IPS DF 6.9 (cell line): ENCODE results near the gene DSN1.

ENCODE experiments used
- DNase-seq: peaks from one replicate; pipeline ENCODE4 v3.0.0-alpha.2; 2013; ENCODE audit warnings: low read depth, low spot score
- H3K27ac ChIP-seq: one replicate; pipeline ENCODE4 v1.5.1; 2013; ENCODE audit warnings: low read length, control low read depth
- H3K27me3 ChIP-seq: 2 replicates; pipeline ENCODE4 v1.6.1; 2013; ENCODE audit warnings: mild to moderate bottlenecking, low read length; ENCODE audit not compliant: control insufficient read depth, insufficient read depth
- H3K36me3 ChIP-seq: 2 replicates; pipeline ENCODE4 v1.6.1; 2013; ENCODE audit warnings: low read length; ENCODE audit not compliant: control insufficient read depth, insufficient read depth
- H3K4me1 ChIP-seq: 2 replicates; pipeline ENCODE4 v1.6.1; 2013; ENCODE audit warnings: low read length; ENCODE audit not compliant: control insufficient read depth, insufficient read depth
- H3K4me3 ChIP-seq: 2 replicates; pipeline ENCODE4 v1.5.1; 2013; ENCODE audit warnings: mild to moderate bottlenecking, low read length
- H3K9me3 ChIP-seq: 2 replicates; pipeline ENCODE4 v1.6.1; 2013; ENCODE audit warnings: low read length, inconsistent platforms; ENCODE audit not compliant: control insufficient read depth, insufficient read depth
- WGBS: extraction: QIAGEN DNeasy Blood & Tissue Kit; methylation state at CpG from one replicate; pipeline ENCODE4 v1.1.7; 2013; ENCODE audit warnings: mixed read lengths, missing lambda C conversion rate; ENCODE audit not compliant: insufficient read length, insufficient coverage; 5-methylcytosine and 5-hydroxymethylcytosine counted together

Gene DSN1

GRCh38 chr20:36760647-36761046 is 12.9 kb downstream of the DSN1 start:
- WGBS, result no CpG with 5 or more reads among the region's 6 CpGs
- no peak for DNase-seq
- H3K27ac ChIP-seq, result no peak overlapping the region

GRCh38 chr20:36758276-36758675 is 15.3 kb downstream of the DSN1 start:
- no peak overlapping the region for H3K4me3 ChIP-seq

More at GRCh38 chr20:36760647-36761046, 12.9 kb downstream of the DSN1 start:
- H3K4me3 ChIP-seq, result no peak overlapping the region
- no peaks in the 10 kb centered on the region for H3K4me1 ChIP-seq
- no peaks in the 10 kb centered on the region for H3K27me3 ChIP-seq
- no peaks in the 10 kb centered on the region; the same call in 1 of the 2 replicates for H3K36me3 ChIP-seq
- no peaks in the 10 kb centered on the region for H3K9me3 ChIP-seq

GRCh38 chr20:36756496-36756895 is 17.1 kb downstream of the DSN1 start:
- Histone ChIP-seq H3K27me3 (no peaks in the 10 kb centered on the region), H3K27ac (no peak overlapping the region), H3K9me3 (no peaks in the 10 kb centered on the region), H3K36me3 (peaks cover 7% of the 10 kb centered on the region; the same call in 1 of the 2 replicates), H3K4me3 (no peak overlapping the region), H3K4me1 (no peaks in the 10 kb centered on the region)
- no peak for DNase-seq

More at GRCh38 chr20:36758276-36758675, 15.3 kb downstream of the DSN1 start:
- Histone ChIP-seq H3K4me1 (no peaks in the 10 kb centered on the region), H3K27ac (no peak overlapping the region), H3K27me3 (no peaks in the 10 kb centered on the region), H3K36me3 (peaks cover 2% of the 10 kb centered on the region; the same call in 1 of the 2 replicates), H3K9me3 (no peaks in the 10 kb centered on the region)
- DNase-seq, result no peak
- WGBS, result no CpG with 5 or more reads among the region's 1 CpG

- no peak for DNase-seq
- peaks cover 7% of the 10 kb centered on the region; the same call in 1 of the 2 replicates for H3K36me3 ChIP-seq
- H3K27ac ChIP-seq, result no peak overlapping the region
- H3K4me3 ChIP-seq, result no peak overlapping the region
- H3K27me3 ChIP-seq, result no peaks in the 10 kb centered on the region
- no peaks in the 10 kb centered on the region for H3K4me1 ChIP-seq
- WGBS, result no CpG with 5 or more reads among the region's 2 CpGs
- H3K9me3 ChIP-seq, result no peaks in the 10 kb centered on the region
Measured at GRCh38 chr20:36754656-36755222, 18.8 kb downstream of the DSN1 start.

- no peak for DNase-seq
- Histone ChIP-seq H3K4me3 (no peak overlapping the region), H3K27me3 (no peaks in the 10 kb centered on the region), H3K27ac (no peak overlapping the region), H3K4me1 (no peaks in the 10 kb centered on the region), H3K36me3 (peaks cover 7% of the 10 kb centered on the region; the same call in 1 of the 2 replicates), H3K9me3 (no peaks in the 10 kb centered on the region)
- no CpG with 5 or more reads among the region's 5 CpGs for WGBS
Measured at GRCh38 chr20:36752582-36752981, 21.0 kb downstream of the DSN1 start.

- no CpG with 5 or more reads among the region's 63 CpGs for WGBS
Measured at GRCh38 chr20:36745927-36746659, 27.5 kb downstream of the DSN1 start, which contains the start of gene NDRG3. Gene NDRG3, minus strand, starts transcription at chr20:36746090. Its CDS starts 24,355 bp downstream, at chr20:36721735.

GRCh38 chr20:36745234-36745926 is 28.2 kb downstream of the DSN1 start:
- Histone ChIP-seq H3K36me3 (no peaks in the 10 kb centered on the region), H3K27ac (no peak overlapping the region), H3K27me3 (no peaks in the 10 kb centered on the region), H3K4me3 (peak overlapping the region; percentile 88), H3K4me1 (no peaks in the 10 kb centered on the region), H3K9me3 (no peaks in the 10 kb centered on the region)
- no peak for DNase-seq
- WGBS, result no CpG with 5 or more reads among the region's 44 CpGs

More at GRCh38 chr20:36745927-36746659, 27.5 kb downstream of the DSN1 start, which contains the start of gene NDRG3:
- H3K4me3 ChIP-seq, result peak within 1 kb of the TSS; percentile 88
- no peaks in the 10 kb centered on the region for H3K36me3 ChIP-seq
- no peaks in the 10 kb centered on the region for H3K4me1 ChIP-seq
- no peaks in the 10 kb centered on the region for H3K9me3 ChIP-seq
- no peak within 1 kb of the TSS for H3K27ac ChIP-seq
- peak; percentile 83 for DNase-seq
- no peaks in the 10 kb centered on the region for H3K27me3 ChIP-seq

- Histone ChIP-seq H3K36me3 (no peaks in the 10 kb centered on the region), H3K9me3 (no peaks in the 10 kb centered on the region), H3K27ac (no peak overlapping the region), H3K27me3 (no peaks in the 10 kb centered on the region), H3K4me3 (no peak overlapping the region; the same call in 1 of the 2 replicates), H3K4me1 (no peaks in the 10 kb centered on the region)
- WGBS, result no CpG with 5 or more reads among the region's 8 CpGs
- DNase-seq, result no peak
Measured at GRCh38 chr20:36744764-36745191, 28.8 kb downstream of the DSN1 start.

GRCh38 chr20:36744243-36744642 is 29.3 kb downstream of the DSN1 start:
- Histone ChIP-seq H3K4me3 (no peak overlapping the region), H3K27me3 (no peaks in the 10 kb centered on the region), H3K4me1 (no peaks in the 10 kb centered on the region), H3K27ac (no peak overlapping the region), H3K36me3 (no peaks in the 10 kb centered on the region), H3K9me3 (no peaks in the 10 kb centered on the region)
- DNase-seq, result no peak
- no CpG with 5 or more reads among the region's 4 CpGs for WGBS

GRCh38 chr20:36742558-36742957 is 31.0 kb downstream of the DSN1 start:
- Histone ChIP-seq H3K27ac (no peak overlapping the region), H3K27me3 (no peaks in the 10 kb centered on the region), H3K36me3 (no peaks in the 10 kb centered on the region)

More at GRCh38 chr20:36742558-36742957, 31.0 kb downstream of the DSN1 start:
- Histone ChIP-seq H3K4me1 (no peaks in the 10 kb centered on the region), H3K4me3 (no peak overlapping the region), H3K9me3 (no peaks in the 10 kb centered on the region)
- DNase-seq, result no peak
- no CpG with 5 or more reads among the region's 2 CpGs for WGBS
